HPDE6-E6E7 (cell line): ENCODE results near the gene AHCY.
"Not testable (repeated sequence)": the region's sequence is repeated elsewhere in the genome, so short reads cannot be mapped to it uniquely, and the experiment has no call there.

Experiments
- DNase-seq: peaks from one replicate; pipeline ENCODE4 v3.0.0; 2011; ENCODE audit warnings: missing footprints; ENCODE audit errors: extremely low spot score

Gene AHCY

GRCh38 chr20:34296468-34296867 is 6.7 kb downstream of the AHCY start:
- DNase-seq, result no peak

GRCh38 chr20:34295284-34295683 is 7.9 kb downstream of the AHCY start:
- DNase-seq, result no peak

GRCh38 chr20:34294563-34294962 is 8.6 kb downstream of the AHCY start:
- DNase-seq, result no peak

- no peak for DNase-seq
Observed at GRCh38 chr20:34293589-34293988, 9.6 kb downstream of the AHCY start.

GRCh38 chr20:34293119-34293518 is 10.0 kb downstream of the AHCY start:
- DNase-seq, result no peak

GRCh38 chr20:34292496-34292895 is 10.7 kb downstream of the AHCY start:
- no peak for DNase-seq

GRCh38 chr20:34290471-34290870 is 12.7 kb downstream of the AHCY start:
- no peak for DNase-seq

GRCh38 chr20:34287500-34287899 is 15.7 kb downstream of the AHCY start:
- not testable (repeated sequence) for DNase-seq

- no peak for DNase-seq
Observed at GRCh38 chr20:34285450-34285849, 17.7 kb downstream of the AHCY start.

GRCh38 chr20:34283844-34284243 is 19.3 kb downstream of the AHCY start:
- DNase-seq, result no peak

GRCh38 chr20:34282041-34282440 is 21.1 kb downstream of the AHCY start:
- no peak for DNase-seq

- no peak for DNase-seq
Observed at GRCh38 chr20:34281177-34281576, 22.0 kb downstream of the AHCY start.

GRCh38 chr20:34274694-34275093 is 28.5 kb downstream of the AHCY start:
- DNase-seq, result no peak

- no peak for DNase-seq
Observed at GRCh38 chr20:34271956-34272355, 31.2 kb downstream of the AHCY start.

- no peak for DNase-seq
Observed at GRCh38 chr20:34269996-34270627, 33.0 kb downstream of the AHCY start.

- DNase-seq, result no peak
Observed at GRCh38 chr20:34268851-34269636, 34.1 kb downstream of the AHCY start.

GRCh38 chr20:34268145-34268544 is 35.0 kb downstream of the AHCY start:
- DNase-seq, result no peak

GRCh38 chr20:34264141-34264540 is 39.0 kb downstream of the AHCY start:
- no peak for DNase-seq

- not testable (repeated sequence) for DNase-seq
Observed at GRCh38 chr20:34263468-34263867, 39.7 kb downstream of the AHCY start.

- no peak for DNase-seq
Observed at GRCh38 chr20:34262488-34263288, 40.5 kb downstream of the AHCY start.

- DNase-seq, result no peak
Observed at GRCh38 chr20:34260208-34260942, 42.8 kb downstream of the AHCY start.

- DNase-seq, result no peak
Observed at GRCh38 chr20:34256629-34257124, 46.5 kb downstream of the AHCY start.
